Pulmonary artery endothelial cell (primary cell): Measurements from ENCODE around the gene TAS2R4. TPM values are rescaled to one million over a fixed set of nuclear protein-coding genes. Genes with fewer than 3 reads are reported as not detected.
"Not testable (repeated sequence)": the region's sequence is repeated elsewhere in the genome, so short reads cannot be mapped to it uniquely, and the experiment has no call there.

Experiments used
- DNase-seq: peaks from one replicate; pipeline ENCODE4 v3.0.0-alpha.2; 2011; ENCODE audit warnings: low read depth, low spot score
- total RNA-seq: library from RNA; depleted of rRNA; stranded (reverse); fragments of >200 nt; gene quantifications from 2 replicates; pipeline ENCODE4 v1.2.3, GENCODE V29; 2014

TAS2R4 gene
- total RNA-seq, 1 donor from 2014 or later, result 0.33 TPM

- DNase-seq, result not testable (repeated sequence)
Observed at GRCh38 chr7:141822432-141822831, 46.0 kb downstream of the TAS2R4 start.

Other genes with a start within 250 kb of the TAS2R4 start
- gene AGK, start 225.3 kb upstream of the TAS2R4 start, total RNA-seq, result 27.1 and 28.5 TPM in 2 replicates
- gene DENND11, start 74.5 kb upstream of the TAS2R4 start, total RNA-seq, result 33.9 and 38.3 TPM in 2 replicates
- not detected in 2 replicates for gene WEE2, start 68.3 kb upstream of the TAS2R4 start, total RNA-seq
- gene SSBP1, start 38.3 kb upstream of the TAS2R4 start, total RNA-seq, result 200 and 204 TPM in 2 replicates
- 0.46 and 1.3 TPM in 2 replicates for gene TAS2R3, start 12.6 kb upstream of the TAS2R4 start, total RNA-seq
- gene TAS2R5, start 13.5 kb downstream of the TAS2R4 start, total RNA-seq, result 0.53 and 0.74 TPM in 2 replicates
- not detected in 2 replicates for gene PRSS37, start 64.8 kb downstream of the TAS2R4 start, total RNA-seq
- not detected in 2 replicates for gene OR9A4, start 139.7 kb downstream of the TAS2R4 start, total RNA-seq
- not detected in 2 replicates for gene CLEC5A, start 170.3 kb downstream of the TAS2R4 start, total RNA-seq
- not detected in 2 replicates for gene TAS2R38, start 197.1 kb downstream of the TAS2R4 start, total RNA-seq
- under 0.01 TPM in 1 of 2 replicates, not detected in the other for gene MGAM, start 219.2 kb downstream of the TAS2R4 start, total RNA-seq